Measurements from ENCODE around the gene TSHZ3.

TSHZ3 gene

GRCh38 chr19:31337008-31337914 lies 12.0 kb downstream of the TSHZ3 start:
- no peak for TF ChIP-seq ZFX (IDR thresholded peaks at IDR 0.05; ENCODE audit: borderline replicate concordance)
- no peak for TF ChIP-seq CTCF (IDR thresholded peaks at IDR 0.05)
- H3K27ac ChIP-seq = no peak overlapping the region

GRCh38 chr19:31335716-31336115 lies 13.5 kb downstream of the TSHZ3 start:
- TF ChIP-seq CTCF (IDR thresholded peaks at IDR 0.05) (no peak), ZFX (IDR thresholded peaks at IDR 0.05; ENCODE audit: borderline replicate concordance) (no peak)
- H3K27ac ChIP-seq = no peak overlapping the region

- no peak overlapping the region for H3K27ac ChIP-seq
- TF ChIP-seq CTCF (IDR thresholded peaks at IDR 0.05) = no peak
- TF ChIP-seq ZFX (IDR thresholded peaks at IDR 0.05; ENCODE audit: borderline replicate concordance) = no peak
Measured at GRCh38 chr19:31334849-31335624, 14.2 kb downstream of the TSHZ3 start.

- TF ChIP-seq ZFX (IDR thresholded peaks at IDR 0.05; ENCODE audit: borderline replicate concordance) = no peak
- no peak for TF ChIP-seq CTCF (IDR thresholded peaks at IDR 0.05)
- no peak overlapping the region for H3K27ac ChIP-seq
Measured at GRCh38 chr19:31334101-31334848, 15.0 kb downstream of the TSHZ3 start.

- H3K27ac ChIP-seq = no peak overlapping the region
- TF ChIP-seq ZFX (IDR thresholded peaks at IDR 0.05; ENCODE audit: borderline replicate concordance) = no peak
- TF ChIP-seq CTCF (IDR thresholded peaks at IDR 0.05) = no peak
Measured at GRCh38 chr19:31332096-31332495, 17.1 kb downstream of the TSHZ3 start.

- no peak for TF ChIP-seq ZFX (IDR thresholded peaks at IDR 0.05; ENCODE audit: borderline replicate concordance)
- no peak for TF ChIP-seq CTCF (IDR thresholded peaks at IDR 0.05)
- H3K27ac ChIP-seq = no peak overlapping the region
Measured at GRCh38 chr19:31331536-31331935, 17.7 kb downstream of the TSHZ3 start.

All from 22Rv1 (cell line).